K562 (cell line): ENCODE data around the gene ZNF689. TPM values are rescaled to one million over a fixed set of nuclear protein-coding genes. Genes with fewer than 3 reads are reported as not detected.
A peak's percentile ranks its signal among the peaks of the same experiment; 100 is the strongest.

Experiments used
- ARID4B ChIP-seq: sonication (generic); formaldehyde crosslinking; IDR thresholded peaks from 2 replicates; pipeline ENCODE4 v1.8.0; 2022; ENCODE audit warnings: mild to moderate bottlenecking, missing genetic modification reagents
- BRF1 ChIP-seq: IDR thresholded peaks from 3 replicates; pipeline ENCODE4 v1.6.1; 2011; ENCODE audit warnings: borderline replicate concordance, mild to moderate bottlenecking; ENCODE audit not compliant: insufficient read length; ENCODE audit errors: extremely low read depth
- CEBPB ChIP-seq: fragments of 450-650 bp; IDR thresholded peaks from 2 replicates; pipeline ENCODE4 v1.6.1; 2016; ENCODE audit warnings: missing genetic modification characterization, missing compliant biosample characterization
- CHCHD3 ChIP-seq: fragments of 250-450 bp; sonication (Bioruptor Pico); IDR thresholded peaks from 2 replicates; pipeline ENCODE4 v2.1.2; 2022; ENCODE audit warnings: mild to moderate bottlenecking
- CHD1 ChIP-seq: fragments of 200-600 bp; sonication (generic); IDR thresholded peaks from one replicate; pipeline ENCODE4 v1.6.1; 2012; ENCODE audit warnings: mild to moderate bottlenecking, moderate library complexity, low read length, inconsistent platforms
- CREB5 ChIP-seq: fragments of 250-450 bp; sonication (Bioruptor Pico); IDR thresholded peaks from 2 replicates; pipeline ENCODE4 v1.5.0; 2020; ENCODE audit warnings: mild to moderate bottlenecking
- E2F1 ChIP-seq: sonication (generic); formaldehyde crosslinking; IDR thresholded peaks from 2 replicates; pipeline ENCODE4 v1.8.1; 2023; ENCODE audit warnings: mild to moderate bottlenecking, missing genetic modification reagents, moderate library complexity
- FOXA1 ChIP-seq: fragments of 450-650 bp; IDR thresholded peaks from 2 replicates; pipeline ENCODE4 v1.6.1; 2016; ENCODE audit warnings: mild to moderate bottlenecking, borderline replicate concordance
- HNRNPUL1 ChIP-seq: fragments of 200-400 bp; formaldehyde crosslinking; IDR thresholded peaks from 2 replicates; pipeline ENCODE4 v1.6.1; 2017; ENCODE audit warnings: low read length
- KLF13 ChIP-seq: fragments of 450-650 bp; IDR thresholded peaks from 2 replicates; pipeline ENCODE4 v1.6.1; 2016; ENCODE audit warnings: missing genetic modification characterization, low read depth, mild to moderate bottlenecking, missing compliant biosample characterization, moderate library complexity, borderline replicate concordance
- L3MBTL2 ChIP-seq: fragments of 450-650 bp; IDR thresholded peaks from 2 replicates; pipeline ENCODE4 v1.6.1; 2016; ENCODE audit warnings: mild to moderate bottlenecking, moderate library complexity
- NR2C2 ChIP-seq, 2 experiments: fragments of 200-800 bp in 1 of 2; sonication (Bioruptor generic) in 1 of 2; sonication (generic) in 1 of 2; formaldehyde crosslinking in 1 of 2; IDR thresholded peaks; 2 replicates each; pipeline versions ENCODE4 v1.6.1 to v1.8.0; 2016 to 2022; ENCODE audit warnings: mild to moderate bottlenecking in 1 of 2, missing compliant biosample characterization in 1 of 2, missing genetic modification characterization in 1 of 2, missing genetic modification reagents in 1 of 2
- SRSF3 ChIP-seq: fragments of 200-400 bp; formaldehyde crosslinking; IDR thresholded peaks from 2 replicates; pipeline ENCODE4 v1.6.1; 2016; ENCODE audit warnings: mild to moderate bottlenecking, low read length, moderate library complexity; ENCODE audit not compliant: insufficient read depth
- XRCC3 ChIP-seq: fragments of 450-650 bp; IDR thresholded peaks from 2 replicates; pipeline ENCODE4 v1.6.1; 2017; ENCODE audit warnings: mild to moderate bottlenecking, moderate library complexity
- ZBTB2 ChIP-seq: fragments of 450-650 bp; IDR thresholded peaks from 2 replicates; pipeline ENCODE4 v1.6.1; 2016; ENCODE audit warnings: antibody characterized with exemption
- ZC3H8 ChIP-seq: fragments of 450-650 bp; IDR thresholded peaks from 2 replicates; pipeline ENCODE4 v1.6.1; 2017
- ZFP1 ChIP-seq: fragments of 450-650 bp; formaldehyde crosslinking; IDR thresholded peaks from 2 replicates; pipeline ENCODE4 v1.4.0; 2020; ENCODE audit warnings: mild to moderate bottlenecking, mixed read lengths
- ZNF232 ChIP-seq: sonication (generic); formaldehyde crosslinking; IDR thresholded peaks from 2 replicates; pipeline ENCODE4 v1.8.0; 2022; ENCODE audit warnings: mild to moderate bottlenecking, missing genetic modification reagents
- ZNF3 ChIP-seq: fragments of 250-450 bp; sonication (Bioruptor Pico); IDR thresholded peaks from 2 replicates; pipeline ENCODE4 v1.5.0; 2021; ENCODE audit warnings: mild to moderate bottlenecking, moderate library complexity
- ZNF75A ChIP-seq: fragments of 450-650 bp; formaldehyde crosslinking; IDR thresholded peaks from 2 replicates; pipeline ENCODE4 v1.4.0; 2020; ENCODE audit warnings: mild to moderate bottlenecking
- ZZZ3 ChIP-seq: fragments of 450-650 bp; IDR thresholded peaks from 2 replicates; pipeline ENCODE4 v1.6.1; 2016; ENCODE audit warnings: antibody characterized with exemption, mild to moderate bottlenecking, moderate library complexity
- polyA plus RNA-seq, 8 experiments: library from polyadenylated mRNA; depleted of rRNA in 4 of 8; stranded (reverse) in 5 of 8; unstranded in 3 of 8; fragments of >200 nt; fragmentation: Nextera tagmentation in 2 of 8; fragmentation: Illumina TruSeq in 1 of 8; extraction: Ambion mirVana in 2 of 8; extraction: Trizol in 1 of 8; gene quantifications; 2 replicates each; pipeline versions ENCODE4 v1.2.1 to v1.2.3, GENCODE V29; 2011 to 2014; ENCODE audit warnings: inconsistent platforms in 1 of 8, missing spikeins in 1 of 8
- total RNA-seq, 7 experiments: library from RNA; depleted of rRNA in 6 of 7; stranded (reverse); fragments of >200 nt in 6 of 7; fragmentation: Illumina TruSeq in 2 of 7; extraction: Trizol in 2 of 7; gene quantifications; 2 replicates each; pipeline versions ENCODE4 v1.2.1 to v1.2.3, GENCODE V29; 2011 to 2021; ENCODE audit warnings: low replicate concordance in 1 of 7

Gene ZNF689
- total and polyA plus RNA-seq, 9 of the 15 experiments (the other 6 are each of a cell fraction or from before 2014, with no cell fraction given): 5.4 to 15.4 (median 10.8) TPM

- TF ChIP-seq ZFP1 (CRISPR knock-in tag): no peak
- TF ChIP-seq HNRNPUL1: no peak
- TF ChIP-seq CHCHD3 (CRISPR knock-in tag): no peak
- TF ChIP-seq ZNF232 (CRISPR knock-in tag): no peak
- no peak for TF ChIP-seq ZNF3 (CRISPR knock-in tag)
- no peak for TF ChIP-seq CREB5
- no peak for TF ChIP-seq SRSF3
- TF ChIP-seq ZNF75A (CRISPR knock-in tag): no peak
- no peak for TF ChIP-seq NR2C2 (CRISPR knock-in tag; IDR thresholded peaks at IDR 0.05)
- TF ChIP-seq NR2C2 (tag; IDR thresholded peaks at IDR 0.05): no peak
- TF ChIP-seq ZC3H8: no peak
- TF ChIP-seq XRCC3: no peak
- TF ChIP-seq L3MBTL2: peak; percentile 2; the same call in 1 of the 2 replicates
- no peak for TF ChIP-seq CHD1
- TF ChIP-seq ZZZ3: no peak
- TF ChIP-seq ARID4B (CRISPR knock-in tag): no peak
- TF ChIP-seq E2F1 (CRISPR knock-in tag): 0 out of 2 replicates have a peak, but pooled peaks have one; percentile 16
- peak; percentile 98 for TF ChIP-seq KLF13 (tag)
- no peak for TF ChIP-seq FOXA1
- TF ChIP-seq BRF1: no peak
- TF ChIP-seq ZBTB2: no peak
- TF ChIP-seq CEBPB (tag): peak; percentile 78
These were observed 51.3 kb downstream of the ZNF689 start (continued) for GRCh38 chr16:30558789-30559377.
